GM18499 (cell line): ENCODE measurements around the gene HFE.

Experiments used
- ATAC-seq: cut with Tn5 transposase; IDR thresholded peaks from one replicate; pipeline ENCODE4 v1.9.1; 2021; ENCODE audit warnings: moderate number of reproducible peaks; ENCODE audit not compliant: insufficient read depth, unreplicated experiment

The HFE gene

DNA sequence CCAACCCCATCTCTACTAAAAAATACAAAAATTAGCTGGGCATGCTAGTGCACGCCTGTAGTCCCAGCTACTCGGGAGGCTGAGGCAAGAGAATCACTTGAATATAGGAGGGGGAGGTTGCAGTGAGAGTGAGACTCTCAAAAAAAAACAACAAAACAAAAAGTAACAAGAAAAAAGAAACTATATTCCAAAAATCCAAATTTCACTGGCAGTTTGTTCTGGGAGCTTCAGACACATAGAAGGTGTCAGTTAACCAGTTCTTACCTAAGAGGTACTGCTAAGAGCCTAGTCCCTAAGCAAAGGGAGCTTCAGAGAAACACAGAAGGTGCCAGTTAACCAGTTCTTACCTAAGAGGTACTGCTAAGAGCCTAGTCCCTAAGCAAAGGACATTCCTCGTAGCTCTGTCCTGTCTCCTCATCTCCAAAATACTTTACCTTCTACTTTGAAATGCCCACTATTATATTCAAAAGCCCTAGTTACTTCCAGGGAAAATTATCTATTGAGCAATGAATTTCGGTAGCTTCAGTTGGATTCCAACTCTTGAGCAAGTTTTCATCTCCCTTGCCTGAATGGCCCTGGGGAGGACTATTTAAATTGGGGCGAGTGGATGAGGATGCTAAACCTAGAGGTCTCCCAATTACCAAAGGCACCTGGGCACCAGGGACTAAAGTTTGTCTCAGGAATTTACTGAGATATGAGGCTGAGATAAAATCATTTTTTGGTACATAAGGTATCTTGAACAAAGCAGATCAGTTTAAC, 41.0 kb downstream of the HFE start:
- ATAC-seq, result no peak

DNA sequence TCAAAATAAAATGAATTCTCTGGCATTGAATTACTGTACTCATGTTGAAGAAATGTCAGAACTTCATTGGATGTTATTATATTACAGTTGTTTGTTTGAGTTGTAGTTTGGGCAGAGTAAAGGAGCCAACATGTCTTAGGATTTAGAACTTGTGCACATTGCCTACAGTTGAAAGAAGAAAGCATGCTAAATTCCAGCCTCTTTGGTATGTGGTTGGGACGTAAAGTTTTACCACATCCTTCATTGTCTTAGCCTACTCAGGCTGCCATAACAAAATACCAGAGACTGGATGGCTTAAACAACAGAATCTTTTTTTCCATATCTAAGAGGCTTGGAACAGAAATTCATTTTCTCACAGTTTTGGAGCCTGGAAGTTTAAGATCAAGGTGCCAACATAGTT, 42.4 kb downstream of the HFE start:
- no peak for ATAC-seq

DNA sequence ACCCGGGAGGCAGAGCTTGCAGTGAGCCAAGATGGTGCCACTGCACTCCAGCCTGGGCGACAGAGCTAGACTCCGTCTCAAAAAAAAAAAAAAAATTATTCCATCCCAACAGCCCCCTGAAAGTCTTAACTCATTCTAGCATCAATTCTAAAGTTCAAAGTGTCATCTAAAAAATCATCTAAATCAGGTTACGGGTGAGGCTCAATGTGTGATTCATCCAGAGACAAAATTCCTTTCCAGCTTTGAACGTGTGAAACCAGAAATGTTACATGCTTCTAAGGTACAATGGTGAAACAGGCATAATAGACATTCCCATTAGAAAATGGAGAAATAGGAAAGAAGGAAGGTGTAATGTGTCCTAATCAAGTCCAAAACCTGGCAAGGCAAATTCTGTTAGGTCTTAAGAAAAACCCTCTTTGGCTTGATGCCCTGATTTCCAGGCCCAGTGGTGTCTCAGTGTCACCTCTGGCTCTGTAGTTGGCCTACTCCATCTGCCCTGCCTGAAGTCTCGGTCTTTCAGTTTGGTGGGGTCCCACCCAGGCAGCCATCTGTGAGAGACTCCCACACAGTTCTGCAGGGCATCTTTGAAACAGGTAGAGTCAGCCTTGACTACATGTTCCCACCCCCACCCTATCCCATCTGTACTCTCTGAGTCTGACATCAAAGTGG, 43.5 kb downstream of the HFE start:
- no peak for ATAC-seq

DNA sequence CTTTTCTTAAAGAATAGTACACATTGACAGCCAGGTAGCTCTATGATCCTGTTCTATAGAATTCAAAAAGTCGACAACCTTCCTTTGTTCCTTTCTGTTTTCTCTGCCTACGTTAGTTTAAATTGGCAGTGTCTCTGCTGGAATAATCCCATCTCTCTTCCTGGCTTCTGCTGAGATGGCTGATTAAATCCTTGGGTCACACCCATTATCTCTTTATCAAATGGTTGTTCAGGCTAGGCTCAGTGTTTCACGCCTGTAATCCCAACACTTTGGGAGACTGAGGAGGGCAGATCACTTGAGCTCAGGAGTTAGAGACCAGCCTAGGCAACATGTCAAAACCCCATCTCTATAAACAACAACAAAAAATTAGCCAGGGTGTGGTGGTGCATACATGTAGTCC, 44.4 kb downstream of the HFE start:
- no peak for ATAC-seq

DNA sequence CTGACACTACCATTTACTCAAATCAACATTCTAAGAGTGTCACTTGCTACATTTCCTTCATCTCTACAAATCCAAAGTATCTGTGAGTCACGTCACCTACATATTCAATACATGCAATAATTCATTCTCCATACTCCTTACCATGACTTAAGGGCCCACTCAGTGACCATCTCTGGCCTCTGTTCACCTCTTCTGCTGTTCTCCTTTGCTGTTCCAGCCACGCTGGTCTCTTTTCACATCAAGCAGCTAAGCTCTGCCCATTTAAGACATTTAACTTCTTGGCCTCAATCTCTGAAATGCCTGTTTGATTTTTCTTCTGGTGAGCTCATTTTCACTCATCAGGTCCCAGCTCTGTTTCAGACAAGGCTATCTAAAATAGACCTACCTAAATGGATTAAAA, 46.5 kb downstream of the HFE start:
- ATAC-seq, result no peak

DNA sequence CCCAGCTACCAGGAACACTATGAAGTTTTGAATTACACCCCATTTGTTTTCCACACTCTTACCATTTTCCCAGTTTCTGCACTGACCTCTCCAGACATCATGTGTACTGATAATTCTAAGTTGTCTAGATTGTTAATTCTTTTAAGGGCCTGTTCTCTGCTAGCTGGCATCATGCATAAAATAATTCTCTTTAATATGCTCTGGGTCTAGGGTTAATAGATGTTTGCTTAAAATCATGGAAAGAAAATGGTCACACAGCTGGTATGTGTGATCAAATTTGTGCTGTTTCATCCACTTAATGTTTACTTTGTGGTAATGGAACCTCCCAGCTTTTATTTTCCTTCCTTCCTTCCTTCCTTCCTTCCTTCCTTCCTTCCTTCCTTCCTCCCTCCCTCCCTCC, 49.1 kb downstream of the HFE start:
- ATAC-seq, result no peak

DNA sequence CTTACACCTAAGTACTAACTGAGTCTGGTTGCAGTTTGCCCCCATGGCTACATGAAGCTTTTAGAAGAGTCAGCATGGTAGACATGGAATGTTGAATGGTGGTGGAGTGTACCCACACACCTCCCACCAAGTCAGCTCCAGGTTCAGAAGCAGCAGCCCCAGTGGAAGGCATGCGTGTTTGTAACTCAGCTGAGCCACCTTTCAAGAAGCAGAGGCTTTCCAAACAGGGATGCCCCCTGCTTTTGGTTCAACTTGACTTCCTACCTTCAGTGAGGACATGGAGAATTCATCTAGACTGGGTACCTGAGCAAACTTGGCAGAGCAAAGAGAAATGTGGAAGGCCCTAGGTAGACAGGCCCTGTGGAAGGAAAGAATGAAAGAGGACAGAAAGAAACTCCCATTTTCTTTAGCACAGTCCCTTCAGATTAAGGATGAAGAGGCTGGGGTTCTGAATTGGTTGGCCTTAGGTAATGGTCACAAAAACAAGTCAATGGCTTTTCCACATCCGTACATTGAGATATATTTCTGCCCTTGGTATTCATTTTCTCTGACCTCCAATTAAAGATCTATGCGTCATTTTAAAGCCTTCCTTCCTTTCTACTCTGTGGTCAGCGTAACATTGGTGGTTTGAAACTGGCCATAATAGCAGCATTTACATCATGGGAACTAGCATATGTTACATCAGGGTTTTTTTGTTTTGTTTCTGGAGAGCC, 53.2 kb downstream of the HFE start:
- ATAC-seq, result no peak

DNA sequence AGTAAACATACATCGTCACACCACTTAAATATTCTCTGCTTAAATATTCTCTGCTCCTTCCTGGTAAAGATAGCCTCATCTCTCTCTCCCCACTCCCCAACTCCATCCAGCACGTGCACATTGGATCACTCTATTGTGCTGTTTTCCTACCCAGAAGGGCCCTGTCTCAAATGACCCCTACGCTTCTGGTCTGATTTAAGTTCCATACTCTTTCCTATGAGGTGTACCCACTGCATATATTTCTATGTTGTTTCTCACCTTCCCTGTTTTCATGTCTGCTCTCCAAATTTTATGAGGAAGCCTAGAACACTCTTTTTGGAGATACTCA, 53.7 kb downstream of the HFE start:
- no peak for ATAC-seq

DNA sequence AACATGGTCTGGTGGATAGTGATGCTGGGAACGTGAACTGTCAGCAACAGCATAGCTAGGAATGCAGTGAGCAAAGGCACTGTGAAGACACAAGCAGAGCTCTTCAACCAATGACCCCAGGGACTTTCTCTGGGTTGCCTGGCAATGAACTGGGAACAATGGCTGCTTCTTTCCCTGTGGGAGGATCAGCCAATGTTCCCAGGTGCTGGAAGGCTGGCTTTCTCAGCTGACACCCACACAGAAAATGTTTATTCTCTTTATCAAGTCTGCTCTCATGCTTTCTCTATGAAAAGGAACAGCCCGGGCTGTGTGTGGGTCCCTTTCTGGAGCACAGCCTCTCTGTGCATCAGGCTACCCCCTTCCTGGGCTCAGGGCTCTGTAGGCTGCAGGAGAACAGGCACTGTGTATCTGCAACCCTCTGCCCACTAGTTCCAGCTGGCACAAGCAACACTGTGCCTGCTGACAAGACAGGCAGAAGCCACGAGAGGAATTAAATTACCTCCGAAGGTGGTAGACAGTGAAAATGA, 54.2 kb downstream of the HFE start:
- no peak for ATAC-seq

DNA sequence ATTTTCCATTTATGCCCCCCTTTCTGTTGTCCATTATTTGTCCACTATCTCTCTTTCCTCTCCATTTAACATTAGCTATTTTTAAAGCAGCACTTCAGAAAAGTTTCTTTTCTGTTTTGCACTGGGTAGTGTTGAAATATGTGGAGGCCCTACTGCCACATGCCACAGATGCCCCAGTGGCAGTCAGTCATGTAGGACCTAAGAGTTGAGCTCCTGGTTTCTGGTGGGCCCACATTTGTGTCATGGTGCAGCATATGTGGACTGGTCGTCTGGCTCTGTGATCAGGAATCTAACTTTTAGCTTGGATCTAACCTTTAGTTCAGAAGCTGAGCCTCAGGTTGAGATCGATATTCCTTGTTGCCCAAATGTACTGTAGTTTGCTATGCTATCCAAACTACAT, 54.8 kb downstream of the HFE start:
- no peak for ATAC-seq
